Subcutaneous adipose tissue (tissue), 4 donors: Measurements from ENCODE around the gene TAPT1. TPM values are rescaled to one million over a fixed set of nuclear protein-coding genes. Genes with fewer than 3 reads are reported as not detected.

Source experiments
- CTCF ChIP-seq: fragments of 450-650 bp; IDR thresholded peaks from one replicate; pipeline ENCODE4 v1.5.1; 2016; ENCODE audit warnings: low read depth, mild to moderate bottlenecking, control low read depth, antibody characterized with exemption, moderate library complexity
- total RNA-seq, 4 donors: library from RNA; depleted of rRNA; stranded (reverse); fragments of >200 nt; gene quantifications; one replicate each; pipeline ENCODE4 v1.1.0, GENCODE V29; 2016

TAPT1 gene
- total RNA-seq, 4 donors from 2014 or later: 23.7 to 52.3 (median 32.8) TPM

DNA sequence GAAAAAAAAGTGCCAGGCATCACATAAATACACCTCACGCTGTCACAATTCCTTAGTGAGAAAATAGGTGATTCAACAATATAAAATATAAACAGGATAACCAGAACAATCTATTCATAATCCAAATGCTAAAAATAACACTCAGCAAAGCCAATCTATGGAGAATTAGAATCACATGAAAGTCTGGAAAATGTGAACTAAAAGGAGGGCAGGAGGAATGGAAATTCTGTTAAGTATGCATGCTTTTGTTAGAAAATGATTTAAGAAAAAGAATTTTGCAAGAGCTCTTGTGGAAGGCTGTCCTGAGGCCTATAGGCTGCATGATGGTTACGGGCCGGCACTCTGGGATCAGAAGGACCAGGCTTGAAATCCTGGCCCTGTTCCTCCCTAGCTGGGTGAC lies 71.8 kb downstream of the TAPT1 start:
- no peak for TF ChIP-seq CTCF

DNA sequence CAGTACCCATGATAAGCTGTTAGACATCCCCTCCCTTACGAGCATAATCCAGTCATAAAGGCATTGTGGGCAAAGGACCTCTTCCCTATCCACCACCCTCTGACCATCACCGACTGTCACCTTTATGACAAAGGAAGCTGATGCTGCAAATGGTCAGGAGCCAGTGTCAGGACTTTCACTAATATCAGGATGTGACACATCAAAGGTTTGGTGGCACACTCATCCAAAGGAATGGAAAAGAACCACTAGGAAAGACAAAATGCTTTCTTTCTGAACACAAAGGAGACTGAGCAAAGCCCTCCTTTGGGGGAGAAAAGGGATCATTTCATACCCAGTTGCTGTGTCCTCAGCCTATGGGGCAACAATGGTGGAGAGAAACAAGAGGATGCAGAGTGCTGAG lies 75.6 kb downstream of the TAPT1 start:
- no peak for TF ChIP-seq CTCF

GRCh38 chr4:16142598-16143310 lies 83.5 kb downstream of the TAPT1 start:
- no peak for TF ChIP-seq CTCF

- no peak for TF ChIP-seq CTCF
Measured at GRCh38 chr4:16140879-16141249, 85.4 kb downstream of the TAPT1 start.

DNA sequence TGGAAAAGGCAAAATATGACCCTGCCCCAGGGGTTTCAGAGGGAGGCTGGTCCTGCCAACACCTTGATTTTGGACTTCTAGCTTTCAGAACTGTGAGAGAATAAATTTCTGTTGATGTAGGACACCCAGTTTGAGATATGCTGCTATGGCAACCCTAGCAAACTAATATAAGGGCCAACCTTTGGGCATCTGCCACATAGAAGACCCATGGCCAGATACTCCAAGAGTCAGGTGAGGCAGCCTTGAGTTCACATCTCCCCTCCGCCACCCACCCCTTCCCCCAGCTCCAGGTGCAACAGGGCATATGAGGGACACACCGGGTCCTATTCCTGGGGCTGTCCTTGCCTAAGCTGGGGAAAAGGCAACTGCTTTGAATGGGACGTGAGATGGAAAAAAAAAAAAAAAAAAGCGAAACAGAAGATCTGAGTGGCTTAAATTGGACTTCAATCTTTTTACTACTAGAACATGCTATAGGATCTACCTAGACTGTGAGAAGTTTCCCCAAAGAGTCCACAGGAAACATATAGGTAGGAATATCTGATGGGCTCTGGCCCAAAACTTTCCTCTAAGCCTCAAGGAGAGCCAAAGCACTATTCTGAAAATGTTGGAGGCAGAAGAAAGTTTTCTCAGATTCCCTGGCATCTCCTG lies 85.9 kb downstream of the TAPT1 start:
- no peak for TF ChIP-seq CTCF

DNA sequence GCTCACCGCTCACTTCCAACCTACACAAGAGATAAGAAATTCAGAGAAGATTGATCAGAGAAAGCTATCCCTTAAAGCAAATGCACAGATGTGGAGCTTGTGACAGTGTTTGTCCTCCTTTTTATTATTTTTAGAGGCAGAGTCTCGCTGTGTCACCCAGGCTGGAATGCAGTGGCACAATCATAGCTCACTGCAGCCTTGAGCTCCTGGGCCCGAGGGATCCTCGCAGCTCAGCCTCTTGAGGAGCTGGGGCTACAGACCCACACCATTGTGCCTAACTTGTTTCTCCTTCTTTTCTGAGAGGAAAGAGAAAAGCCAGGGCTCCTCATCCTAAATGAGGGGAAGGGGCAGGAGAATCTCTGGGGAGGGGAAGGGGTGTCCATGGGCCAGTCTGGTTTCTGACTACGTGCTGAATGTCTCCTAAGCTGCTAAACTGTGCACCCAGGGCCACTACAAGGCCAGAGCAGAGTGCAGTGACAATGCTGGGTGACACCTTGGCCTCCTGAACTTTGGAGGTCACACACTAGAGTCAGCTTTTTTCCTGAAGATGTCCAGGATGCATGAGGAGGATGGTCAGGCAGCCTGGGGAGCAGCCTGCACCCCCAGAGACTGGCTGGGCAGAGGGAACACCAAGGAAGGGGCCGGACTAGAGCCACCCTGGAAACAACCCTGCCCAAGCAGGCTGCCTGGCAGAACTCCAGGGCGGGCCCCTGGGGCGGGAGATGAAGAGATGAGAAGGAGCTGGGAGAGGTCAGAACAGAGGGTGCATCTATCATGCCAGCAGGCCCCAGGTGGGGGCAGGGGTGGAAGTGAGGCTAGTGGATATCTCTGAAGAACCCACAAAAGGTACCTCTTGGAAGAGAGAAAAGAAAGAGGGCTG lies 87.0 kb downstream of the TAPT1 start:
- no peak for TF ChIP-seq CTCF

- no peak for TF ChIP-seq CTCF
Measured at GRCh38 chr4:16136827-16137226, 89.4 kb downstream of the TAPT1 start.
